GM21825 (cell line): ENCODE data around the gene CCNJL.

Experiments
- ATAC-seq: cut with Tn5 transposase; IDR thresholded peaks from one replicate; pipeline ENCODE4 v1.9.1; 2021; ENCODE audit warnings: mild to moderate bottlenecking, moderate library complexity; ENCODE audit not compliant: unreplicated experiment

The CCNJL gene

DNA sequence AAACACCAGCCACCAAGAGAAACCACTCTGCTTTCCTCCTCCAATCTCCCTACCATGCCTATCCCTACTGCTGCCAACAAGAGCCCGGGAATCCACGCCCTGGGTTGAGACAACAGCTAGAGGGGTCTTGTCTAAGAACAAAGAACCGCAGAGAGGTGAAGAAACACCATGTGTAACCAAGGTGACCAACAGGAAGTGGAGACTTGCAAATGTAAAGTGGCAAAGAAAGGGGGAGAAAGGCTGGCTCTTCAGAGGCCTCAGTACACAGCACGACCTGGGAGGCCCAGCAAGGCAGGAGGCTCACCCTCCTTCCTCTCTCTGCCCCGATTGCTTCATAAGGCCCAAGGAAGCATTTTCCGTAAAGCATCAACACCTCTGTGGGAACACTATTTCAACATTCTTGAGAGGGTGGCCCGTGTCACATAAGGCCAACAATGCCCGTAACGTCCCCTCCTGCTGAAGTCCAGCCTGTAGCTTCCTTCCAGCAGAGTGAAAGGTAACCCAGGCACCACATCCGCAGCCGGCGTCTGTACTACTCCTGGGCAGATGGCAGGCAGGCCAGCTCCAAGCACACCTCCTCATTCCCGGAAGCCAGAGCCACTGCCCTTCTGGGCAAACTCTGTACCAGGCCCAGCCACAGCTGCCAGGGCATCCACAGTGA is 18.3 kb downstream of the CCNJL start:
- ATAC-seq: no peak

DNA sequence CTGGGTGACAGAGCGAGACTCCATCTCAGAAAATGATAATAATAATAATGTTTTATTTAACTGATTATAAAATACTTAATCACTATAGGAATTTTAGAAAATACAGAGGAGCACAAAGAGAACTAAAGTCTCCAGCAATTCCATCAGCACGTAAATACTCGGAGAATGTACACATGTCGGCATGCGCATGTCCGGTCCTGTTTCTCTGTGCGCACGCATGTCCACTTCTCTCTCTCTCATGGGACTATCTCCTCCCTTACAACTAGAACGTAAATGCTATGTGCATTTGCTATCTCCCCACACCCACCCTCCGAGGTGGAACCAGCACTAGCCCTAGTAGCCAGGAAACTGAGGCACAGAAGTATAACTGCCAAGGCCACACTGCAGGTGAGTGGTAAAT is 19.0 kb downstream of the CCNJL start:
- ATAC-seq: no peak

DNA sequence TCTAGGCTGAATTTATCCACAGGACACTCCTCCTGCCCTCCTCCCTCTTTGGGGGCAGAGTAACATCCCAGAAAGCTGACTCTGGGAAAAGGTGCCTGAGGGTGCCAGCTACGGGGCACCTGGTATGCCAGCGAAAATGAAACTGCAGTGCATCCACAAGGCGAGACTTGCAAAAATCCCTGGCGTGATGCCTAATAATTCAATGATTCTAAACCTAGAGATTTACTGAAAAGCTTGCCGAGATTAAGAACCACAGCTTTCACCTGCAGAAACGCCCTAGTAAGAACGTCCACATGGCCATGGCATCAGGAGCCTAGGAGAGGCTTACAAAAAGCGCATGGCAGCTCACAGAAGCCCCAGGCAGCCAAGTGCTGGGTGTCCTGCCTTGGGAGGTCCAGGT is 20.9 kb downstream of the CCNJL start:
- ATAC-seq: no peak

DNA sequence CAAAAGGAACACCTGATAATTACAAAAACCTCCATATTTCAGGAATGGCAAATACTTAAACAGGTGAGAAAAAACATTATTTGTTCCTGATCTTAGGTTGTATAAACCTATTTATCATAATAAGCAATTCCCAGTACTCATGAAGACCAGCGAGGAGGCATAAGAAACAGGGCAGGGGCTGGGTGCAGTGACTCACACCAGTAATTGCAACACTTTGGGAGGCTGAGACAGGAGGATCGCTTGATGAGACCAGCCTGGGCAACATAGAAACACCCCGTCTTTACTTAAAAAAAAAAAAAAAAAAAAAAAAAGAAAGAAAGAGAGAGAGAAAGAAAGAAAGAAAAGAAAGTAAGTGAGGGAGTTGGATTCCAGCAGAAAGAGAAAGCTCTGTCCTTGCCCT is 21.6 kb downstream of the CCNJL start:
- ATAC-seq: no peak

DNA sequence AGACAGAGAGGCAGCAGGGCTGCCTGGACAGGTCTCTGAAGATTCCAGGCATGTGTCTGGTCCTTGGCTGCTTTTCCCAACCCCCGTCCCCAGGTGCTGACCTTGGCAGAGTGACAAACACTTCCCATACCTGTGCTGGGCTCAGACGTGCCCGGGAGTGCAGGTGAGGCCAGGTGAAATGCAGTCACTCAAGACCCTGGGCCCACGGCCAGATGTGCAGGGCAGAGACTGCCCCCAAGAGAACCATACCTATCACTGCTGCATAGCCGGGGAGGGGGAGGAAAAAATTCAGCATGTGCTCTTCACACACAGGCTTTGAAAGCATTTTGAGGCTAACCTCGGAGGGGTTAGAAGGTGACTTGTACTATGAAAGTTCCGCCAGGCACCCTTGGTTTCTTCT is 22.6 kb downstream of the CCNJL start:
- no peak for ATAC-seq

DNA sequence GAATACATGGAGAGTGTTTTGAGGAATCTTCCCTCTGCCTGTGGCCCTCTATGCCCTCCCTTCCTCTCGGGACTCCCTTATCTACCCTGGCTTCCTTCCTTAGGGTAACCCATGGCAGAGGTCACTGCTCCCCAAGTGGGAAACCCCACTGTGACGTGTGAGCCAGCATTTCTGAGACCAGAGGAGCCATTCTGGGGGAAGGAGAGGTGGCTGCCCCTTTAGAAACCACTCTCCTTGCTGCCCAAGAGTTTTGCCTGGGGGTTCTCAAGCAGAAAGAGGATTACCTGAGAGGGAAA is 23.1 kb downstream of the CCNJL start:
- ATAC-seq: no peak

DNA sequence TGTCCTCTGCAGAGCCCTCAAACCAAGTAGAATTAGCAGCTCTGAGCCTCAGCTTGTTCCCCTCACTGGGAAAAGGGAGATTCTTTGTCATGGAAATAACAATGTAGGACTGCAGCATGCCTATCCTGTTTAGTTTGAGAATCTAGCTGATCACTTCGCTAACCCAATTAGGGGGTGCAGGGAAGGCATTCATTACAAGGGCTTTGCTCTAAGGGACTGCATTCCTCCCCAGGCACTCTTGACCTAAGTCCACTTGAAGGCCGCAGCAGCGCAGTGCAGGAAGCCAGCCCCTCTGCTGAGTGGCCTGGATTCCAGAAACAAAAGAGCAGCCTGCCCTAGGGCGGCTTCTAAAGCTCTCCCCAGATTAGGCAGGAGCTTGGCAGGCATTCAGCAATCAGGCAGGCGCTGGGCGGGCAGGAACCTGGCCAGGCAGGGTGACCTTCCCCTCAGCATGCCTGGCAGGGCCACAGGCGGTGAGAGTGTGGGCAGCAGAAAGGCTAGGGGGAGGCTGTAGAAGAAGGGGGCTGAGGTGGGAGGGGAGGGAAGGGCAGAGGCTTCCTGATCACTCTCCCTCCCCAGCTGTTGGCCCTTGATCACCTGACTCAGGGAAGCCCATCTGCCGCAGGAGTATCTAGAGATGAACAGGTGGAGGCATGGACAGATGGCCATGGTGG is 24.8 kb downstream of the CCNJL start:
- no peak for ATAC-seq

DNA sequence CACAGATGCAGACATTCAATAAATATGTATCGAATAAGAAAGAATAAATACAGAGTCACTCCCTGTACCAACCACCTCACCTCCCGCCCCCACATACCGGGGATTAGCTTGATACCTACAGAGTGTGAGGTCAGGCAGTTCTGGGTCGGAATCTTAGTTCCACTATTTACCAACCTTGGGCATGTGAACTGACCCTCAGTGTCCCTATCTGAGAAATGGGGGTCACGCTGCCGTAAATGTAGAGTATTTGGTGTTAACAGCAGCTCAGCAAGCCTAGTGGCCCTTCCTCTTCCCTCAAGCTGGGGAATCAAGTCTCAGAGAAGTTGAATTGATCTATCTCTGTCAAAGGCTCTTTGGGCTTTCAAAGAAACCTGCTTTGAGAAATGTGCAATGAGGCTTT is 25.4 kb downstream of the CCNJL start:
- no peak for ATAC-seq

DNA sequence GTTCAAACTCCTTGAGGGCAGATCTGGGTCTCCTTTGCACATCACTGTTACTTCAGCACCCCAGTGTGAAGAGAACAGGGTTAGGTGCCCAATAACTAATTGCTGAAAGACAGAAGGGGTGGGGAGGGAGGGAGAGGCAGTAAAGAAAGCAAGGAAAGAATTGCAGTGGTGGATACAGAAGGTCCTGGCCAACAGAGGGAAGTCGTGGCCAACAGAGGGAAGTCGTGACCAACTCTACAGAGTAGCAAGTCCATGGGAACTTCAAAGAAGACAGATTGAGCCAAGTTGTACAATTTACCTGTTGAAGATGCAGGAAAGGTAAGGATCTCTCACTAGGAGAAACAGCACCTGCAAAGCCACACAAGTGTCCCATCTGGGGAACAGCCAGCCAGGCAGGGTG is 27.0 kb downstream of the CCNJL start:
- ATAC-seq: no peak

DNA sequence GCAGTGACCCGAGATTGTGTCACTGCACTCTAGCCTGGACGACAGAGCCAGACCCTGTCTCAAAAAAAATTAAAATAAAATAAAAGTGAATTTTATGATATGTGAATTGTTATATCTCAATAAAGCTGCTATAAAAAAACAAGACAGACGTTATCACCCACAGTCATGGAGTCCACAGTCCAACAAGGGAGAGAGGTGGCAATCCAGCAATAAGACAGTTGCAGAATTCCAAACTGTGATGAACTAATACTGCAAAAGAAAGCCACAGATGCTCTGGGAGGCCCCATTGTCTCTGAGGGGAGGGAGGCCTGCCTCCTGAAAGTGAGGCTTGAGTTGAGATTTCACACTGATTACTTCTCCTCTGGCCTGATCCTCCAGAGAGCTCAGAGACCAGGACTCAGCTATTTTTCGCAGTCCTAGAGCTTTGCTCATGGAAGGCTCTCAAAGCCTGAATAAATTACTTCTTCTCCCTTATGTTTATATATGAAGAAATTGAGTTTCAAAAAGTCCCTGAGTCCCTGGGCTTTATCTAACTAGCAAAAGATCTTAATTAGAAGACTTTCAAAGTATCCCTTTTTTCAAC is 28.0 kb downstream of the CCNJL start:
- no peak for ATAC-seq

DNA sequence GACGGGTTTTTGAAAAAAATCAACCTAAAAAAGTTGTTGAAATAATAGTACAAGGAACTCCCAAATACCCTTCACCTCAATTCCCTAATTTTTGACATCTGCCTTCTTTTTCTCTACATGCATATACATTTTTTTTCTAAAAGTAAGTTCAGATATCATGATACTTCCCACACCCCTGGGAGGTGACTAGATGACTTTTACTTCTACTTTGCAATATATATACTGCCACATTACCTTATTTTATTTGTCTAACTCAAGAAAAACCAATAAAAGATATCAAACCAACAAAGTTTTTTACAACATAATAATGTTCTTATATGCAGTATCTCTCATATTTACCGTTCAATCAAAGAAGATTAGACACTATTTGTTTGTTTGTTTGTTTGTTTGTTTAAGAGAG is 31.1 kb downstream of the CCNJL start:
- ATAC-seq: no peak

DNA sequence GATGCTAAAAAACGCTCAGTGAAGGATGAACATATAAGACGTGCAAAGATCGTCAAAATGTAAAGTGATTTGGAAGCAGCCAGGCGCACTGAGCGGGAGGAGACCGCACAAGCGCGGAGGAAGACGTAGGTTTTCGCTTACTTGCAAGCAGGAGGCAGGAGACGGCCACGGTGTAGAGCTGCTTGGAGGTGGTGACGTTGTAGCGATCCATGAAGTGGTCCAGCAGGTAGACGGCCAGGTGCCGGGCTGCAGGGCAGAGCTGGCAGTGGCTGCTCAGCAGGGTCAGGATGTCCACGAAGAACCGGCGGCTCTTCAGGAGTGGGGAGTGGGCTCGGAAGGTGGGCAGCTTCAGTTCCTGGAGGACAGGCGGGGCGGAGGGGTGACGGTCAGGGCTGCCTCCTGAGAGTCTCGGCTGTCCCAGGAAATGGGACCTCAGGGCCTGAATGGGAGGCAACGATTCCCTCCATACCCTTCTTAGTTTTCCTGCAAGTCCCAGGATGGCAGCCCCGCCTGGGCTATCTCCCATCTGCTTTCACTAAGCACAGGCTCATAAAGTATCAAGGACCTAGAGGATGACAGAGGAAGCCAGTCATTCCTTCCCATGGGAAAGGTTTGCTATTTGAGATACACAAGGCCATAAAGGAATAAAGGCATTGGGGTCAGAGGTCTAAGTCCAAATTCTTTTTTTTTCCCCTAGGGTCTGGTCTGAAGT is 31.8 kb downstream of the CCNJL start:
- no peak for ATAC-seq

DNA sequence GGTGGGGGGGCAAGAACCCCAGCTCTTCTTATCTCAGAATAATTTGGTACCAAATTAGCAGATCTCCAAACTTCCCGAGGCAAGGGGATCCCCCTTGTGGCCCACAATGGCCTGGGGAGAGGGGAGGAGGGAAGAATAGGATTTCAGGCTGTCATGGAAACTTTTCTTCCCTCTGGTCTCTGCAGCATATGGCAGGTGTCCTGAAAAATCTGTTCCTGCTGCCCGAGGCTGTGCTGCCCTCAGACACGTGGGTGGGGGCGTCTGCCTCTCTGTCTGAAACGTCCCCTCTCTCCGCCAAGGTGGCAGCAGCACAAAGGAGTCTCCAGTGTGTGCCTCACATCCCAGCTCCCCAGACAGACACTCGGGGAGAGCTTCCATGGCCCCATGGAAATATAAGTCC is 34.0 kb downstream of the CCNJL start:
- ATAC-seq: no peak

DNA sequence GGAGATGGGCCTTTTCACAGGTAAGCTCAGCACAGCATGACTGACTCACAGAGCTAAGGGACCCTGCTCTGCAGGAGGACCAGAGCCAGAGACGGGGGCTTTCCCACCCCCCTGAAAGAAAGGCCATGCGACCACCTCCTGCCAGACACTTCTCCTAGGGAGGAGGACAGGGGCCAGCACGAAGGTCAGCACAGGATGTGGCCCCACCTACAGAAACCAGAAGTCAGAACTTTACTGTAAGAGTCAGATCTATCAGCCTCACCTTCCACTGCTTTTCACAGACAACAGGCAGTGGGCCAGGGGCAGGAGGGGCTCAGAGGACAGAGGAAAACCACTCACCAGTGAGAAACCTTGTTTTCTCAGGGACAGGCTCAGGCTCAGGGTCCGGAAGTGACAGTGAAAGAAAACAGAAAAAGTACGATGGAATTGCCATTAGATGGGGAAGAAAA is 37.9 kb downstream of the CCNJL start:
- ATAC-seq: no peak

DNA sequence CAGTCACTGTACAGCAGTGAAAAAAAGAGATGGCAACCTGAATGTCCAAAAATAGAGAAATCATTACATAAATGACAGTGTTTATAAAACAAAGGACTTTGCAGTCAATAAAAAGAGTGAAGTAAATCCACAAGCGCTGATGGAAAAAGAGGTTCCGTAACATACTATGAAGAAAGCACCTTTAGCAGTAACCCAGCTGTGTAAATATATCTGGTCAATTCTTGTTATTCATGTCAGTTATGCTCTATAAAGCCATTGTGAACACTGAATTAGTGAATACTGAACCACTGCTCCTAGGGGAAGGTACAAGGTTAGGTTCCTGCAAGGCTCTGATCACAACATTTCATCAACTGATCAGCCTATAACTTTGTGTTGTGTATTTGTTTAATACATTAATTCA is 39.5 kb downstream of the CCNJL start:
- no peak for ATAC-seq

DNA sequence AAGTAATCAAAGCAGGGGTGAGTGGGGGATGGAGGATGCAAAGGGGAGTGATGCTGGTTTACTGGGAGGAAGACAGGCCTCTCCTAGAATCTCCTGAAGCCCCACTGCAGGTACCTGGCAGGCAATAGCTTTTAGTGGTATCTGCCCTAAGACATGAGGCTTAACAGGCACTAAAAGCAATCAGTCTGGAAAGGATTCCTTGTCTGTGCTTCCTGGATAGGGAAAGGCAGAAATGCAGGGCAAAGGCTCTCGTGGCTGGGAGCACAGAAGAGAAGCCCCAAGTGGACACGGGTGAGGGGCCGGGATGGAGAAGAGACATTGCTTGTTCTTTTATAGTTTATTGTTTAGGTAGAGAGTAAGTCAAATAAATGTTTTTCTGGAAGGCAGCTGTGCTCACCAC is 40.1 kb downstream of the CCNJL start:
- no peak for ATAC-seq

DNA sequence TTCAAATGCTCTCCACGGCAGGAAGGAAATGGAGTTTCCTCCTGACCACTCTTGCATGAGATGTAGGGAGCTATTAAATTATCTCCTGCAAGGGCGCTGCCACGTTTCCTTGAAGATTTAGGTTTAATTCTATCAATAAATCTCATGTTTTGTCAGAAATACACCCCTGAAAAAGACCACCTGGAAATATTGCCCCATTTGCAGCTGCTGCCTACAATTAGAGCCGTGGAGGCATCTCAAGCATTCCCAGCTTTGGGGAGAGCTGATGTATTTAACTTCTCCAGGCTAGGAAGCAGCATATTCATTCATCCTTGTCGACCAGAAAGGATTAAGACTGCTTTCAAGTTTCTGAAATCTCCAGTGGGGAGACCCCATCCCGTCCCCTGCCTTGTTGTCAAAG is 40.5 kb downstream of the CCNJL start:
- ATAC-seq: no peak

DNA sequence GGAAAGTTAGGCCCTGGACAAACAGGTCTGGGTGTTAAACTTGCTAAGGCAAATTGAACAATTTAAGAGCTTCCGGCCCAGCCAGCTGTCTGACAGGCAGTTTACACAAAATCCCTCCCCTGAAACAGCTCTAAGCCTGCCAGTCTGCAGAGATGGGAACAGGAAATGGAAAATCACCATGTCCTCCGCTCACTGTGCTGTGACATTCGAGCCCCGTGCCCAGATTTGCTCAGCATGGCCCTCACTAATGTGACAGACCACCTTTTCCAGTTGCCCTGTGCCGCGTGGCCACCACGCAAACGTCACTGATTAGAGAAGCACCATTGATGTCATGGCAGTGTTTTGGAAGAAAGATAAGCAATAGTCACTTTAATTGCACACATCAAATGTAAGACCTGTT is 41.0 kb downstream of the CCNJL start:
- ATAC-seq: peak; percentile 75

DNA sequence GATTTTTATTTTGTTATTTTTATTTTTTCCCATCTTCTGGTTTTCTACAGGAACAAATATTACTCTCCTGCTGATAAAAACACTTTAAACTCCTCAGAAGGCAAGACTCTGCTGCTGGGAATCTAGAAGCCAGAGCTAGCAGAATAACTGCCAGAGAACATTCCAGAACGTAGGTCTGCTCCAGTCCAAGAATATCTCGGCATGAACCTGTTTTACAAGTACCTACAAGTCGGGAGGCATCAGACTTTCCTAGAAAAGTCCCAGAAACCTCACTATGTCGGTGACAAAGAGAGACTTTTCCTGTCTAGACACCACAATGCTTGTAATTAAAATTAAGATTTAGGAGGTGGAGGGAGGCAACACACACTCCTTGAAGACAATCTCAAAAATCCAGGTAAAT is 41.7 kb downstream of the CCNJL start:
- ATAC-seq: no peak

DNA sequence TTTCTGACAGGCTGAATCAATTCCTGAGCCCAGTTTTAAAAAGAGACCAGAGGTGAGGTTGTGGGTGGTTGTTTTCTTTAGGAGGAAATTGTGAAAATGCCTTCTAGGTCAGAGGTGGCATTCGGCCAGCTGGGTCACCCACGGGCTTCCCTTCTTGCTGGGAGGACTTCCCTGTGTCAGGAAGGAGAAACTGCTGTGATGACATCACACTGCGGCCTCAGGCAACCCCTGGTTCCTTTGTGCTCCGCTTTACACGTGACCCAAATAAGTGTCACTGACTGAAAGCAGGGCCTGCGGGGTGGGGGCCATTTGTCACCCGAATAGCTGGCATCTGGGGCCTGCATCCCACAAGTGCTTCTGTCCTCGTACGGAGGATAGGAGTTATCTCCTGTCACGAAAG is 43.3 kb downstream of the CCNJL start:
- ATAC-seq: no peak

DNA sequence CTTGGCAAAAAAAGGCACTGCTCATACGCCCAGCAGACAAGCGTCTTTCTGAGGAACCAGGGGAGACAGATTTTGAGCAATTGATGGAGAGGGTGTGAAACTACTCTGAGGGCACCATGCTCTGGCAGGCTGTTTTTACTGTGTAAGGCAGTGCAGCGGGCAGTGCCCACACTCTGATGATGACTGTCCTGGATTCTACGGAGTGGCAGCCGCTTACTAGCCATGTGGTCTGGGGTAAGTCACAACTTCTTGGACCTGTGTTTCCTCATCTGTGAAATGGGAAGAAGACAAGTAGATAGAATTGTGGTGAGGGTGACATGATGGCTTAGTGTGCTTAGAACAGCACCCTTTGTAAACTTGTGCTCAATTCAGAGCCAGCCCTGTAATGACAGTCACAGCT is 44.2 kb downstream of the CCNJL start:
- no peak for ATAC-seq

DNA sequence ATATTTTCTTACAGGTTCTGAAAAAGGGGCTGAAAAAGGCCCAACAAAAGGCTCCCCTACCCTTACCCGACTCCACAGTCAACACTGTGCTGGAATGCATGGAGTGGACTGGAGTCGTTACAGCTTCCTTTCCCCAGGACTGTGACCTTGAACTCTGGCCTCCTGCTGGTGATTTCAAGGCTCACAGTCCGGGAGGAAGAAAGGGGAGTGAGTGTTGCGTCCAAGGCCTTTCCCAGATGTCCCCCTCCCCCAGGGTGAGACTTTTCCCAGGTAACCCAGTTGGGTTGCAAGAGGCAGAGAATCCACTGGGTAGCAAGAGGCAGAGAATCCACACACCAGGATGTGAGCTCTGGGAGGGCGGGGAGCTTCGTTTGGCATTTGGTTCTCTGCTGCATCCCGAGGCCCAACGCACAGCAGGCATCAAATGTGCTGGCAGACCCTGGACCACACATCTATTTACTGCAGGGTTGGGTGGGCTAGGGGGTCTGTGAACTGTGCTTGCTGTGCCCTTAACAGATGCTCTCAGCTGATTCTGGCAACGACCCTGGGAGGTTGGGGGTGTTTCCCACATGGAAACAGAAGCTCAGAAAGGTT is 45.5 kb downstream of the CCNJL start:
- ATAC-seq: no peak
